Effector memory CD4-positive, alpha-beta T cell (primary cell): Measurements from ENCODE around the gene PDE3A.

Experiments used
- DNase-seq, 3 donors: peaks; one replicate each; pipeline ENCODE4 v3.0.0-alpha.2; 2020
- H3K27ac ChIP-seq: 2 replicates; pipeline ENCODE4 v1.7.0; 2013; ENCODE audit warnings: mild to moderate bottlenecking, low read length, moderate library complexity; ENCODE audit not compliant: insufficient read depth, poor library complexity, severe bottlenecking
- H3K27me3 ChIP-seq: replicated peaks from 2 replicates; pipeline ENCODE4 v1.7.0; 2013; ENCODE audit warnings: mild to moderate bottlenecking, low read length; ENCODE audit not compliant: insufficient read depth, control insufficient read depth, poor library complexity, severe bottlenecking
- H3K36me3 ChIP-seq: 2 replicates; pipeline ENCODE4 v1.7.0; 2013; ENCODE audit warnings: mild to moderate bottlenecking, low read length, moderate library complexity; ENCODE audit not compliant: control insufficient read depth, insufficient read depth
- H3K4me1 ChIP-seq: 2 replicates; pipeline ENCODE4 v1.7.0; 2013; ENCODE audit warnings: low read length, mild to moderate bottlenecking; ENCODE audit not compliant: control insufficient read depth, insufficient read depth, poor library complexity, severe bottlenecking
- H3K4me3 ChIP-seq: 2 replicates; pipeline ENCODE4 v1.7.0; 2013; ENCODE audit warnings: low read length, low read depth, mild to moderate bottlenecking; ENCODE audit not compliant: insufficient read depth, poor library complexity, severe bottlenecking
- H3K9me3 ChIP-seq: 2 replicates; pipeline ENCODE4 v1.7.0; 2013; ENCODE audit warnings: mild to moderate bottlenecking, low read length, moderate library complexity; ENCODE audit not compliant: control insufficient read depth

Gene PDE3A

GRCh38 chr12:20514598-20514997 lies 146.3 kb downstream of the PDE3A start:
- Histone ChIP-seq H3K36me3 (no peaks in the 10 kb centered on the region), H3K4me3 (no peak overlapping the region), H3K27ac (no peak overlapping the region), H3K4me1 (no peaks in the 10 kb centered on the region), H3K27me3 (no peaks in the 10 kb centered on the region), H3K9me3 (no peaks in the 10 kb centered on the region)
- DNase-seq, result no peak

GRCh38 chr12:20520532-20520931 lies 152.2 kb downstream of the PDE3A start:
- Histone ChIP-seq H3K36me3 (no peaks in the 10 kb centered on the region), H3K9me3 (no peaks in the 10 kb centered on the region), H3K27me3 (no peaks in the 10 kb centered on the region), H3K4me3 (no peak overlapping the region), H3K4me1 (no peaks in the 10 kb centered on the region), H3K27ac (no peak overlapping the region)
- DNase-seq, result no peak

- Histone ChIP-seq H3K27ac (no peak overlapping the region), H3K4me3 (no peak overlapping the region), H3K4me1 (no peaks in the 10 kb centered on the region), H3K9me3 (no peaks in the 10 kb centered on the region), H3K36me3 (no peaks in the 10 kb centered on the region), H3K27me3 (no peaks in the 10 kb centered on the region)
- no peak for DNase-seq
Observed at GRCh38 chr12:20523658-20524057, 155.3 kb downstream of the PDE3A start.

- no peaks in the 10 kb centered on the region for H3K9me3 ChIP-seq
- DNase-seq, result no peak
- no peaks in the 10 kb centered on the region for H3K27me3 ChIP-seq
- no peaks in the 10 kb centered on the region for H3K36me3 ChIP-seq
- H3K4me1 ChIP-seq, result no peaks in the 10 kb centered on the region
- no peak overlapping the region for H3K27ac ChIP-seq
- H3K4me3 ChIP-seq, result no peak overlapping the region
Observed at GRCh38 chr12:20524113-20524512, 155.8 kb downstream of the PDE3A start.

- H3K4me1 ChIP-seq, result no peaks in the 10 kb centered on the region
- H3K4me3 ChIP-seq, result no peak overlapping the region
- no peak for DNase-seq
- H3K36me3 ChIP-seq, result no peaks in the 10 kb centered on the region
- H3K9me3 ChIP-seq, result no peaks in the 10 kb centered on the region
- no peaks in the 10 kb centered on the region for H3K27me3 ChIP-seq
- H3K27ac ChIP-seq, result no peak overlapping the region
Observed at GRCh38 chr12:20525064-20525610, 156.8 kb downstream of the PDE3A start.

- Histone ChIP-seq H3K9me3 (no peaks in the 10 kb centered on the region), H3K27me3 (no peaks in the 10 kb centered on the region), H3K4me3 (no peak overlapping the region), H3K4me1 (no peaks in the 10 kb centered on the region), H3K27ac (no peak overlapping the region), H3K36me3 (no peaks in the 10 kb centered on the region)
- no peak for DNase-seq
Observed at GRCh38 chr12:20527417-20528163, 159.3 kb downstream of the PDE3A start.

GRCh38 chr12:20528208-20528607 lies 159.9 kb downstream of the PDE3A start:
- Histone ChIP-seq H3K27me3 (no peaks in the 10 kb centered on the region), H3K27ac (no peak overlapping the region), H3K4me1 (no peaks in the 10 kb centered on the region), H3K4me3 (no peak overlapping the region), H3K9me3 (no peaks in the 10 kb centered on the region), H3K36me3 (no peaks in the 10 kb centered on the region)
- DNase-seq, result no peak

GRCh38 chr12:20546267-20546666 lies 177.9 kb downstream of the PDE3A start:
- no peaks in the 10 kb centered on the region for H3K27me3 ChIP-seq
- DNase-seq, result no peak
- no peak overlapping the region for H3K27ac ChIP-seq
- no peaks in the 10 kb centered on the region for H3K4me1 ChIP-seq
- H3K36me3 ChIP-seq, result no peaks in the 10 kb centered on the region
- no peaks in the 10 kb centered on the region for H3K9me3 ChIP-seq
- no peak overlapping the region for H3K4me3 ChIP-seq

GRCh38 chr12:20547816-20548575 lies 179.7 kb downstream of the PDE3A start:
- no peaks in the 10 kb centered on the region for H3K27me3 ChIP-seq
- no peaks in the 10 kb centered on the region for H3K4me1 ChIP-seq
- no peaks in the 10 kb centered on the region for H3K9me3 ChIP-seq
- H3K36me3 ChIP-seq, result no peaks in the 10 kb centered on the region
- no peak overlapping the region for H3K27ac ChIP-seq
- DNase-seq, result no peak
- no peak overlapping the region for H3K4me3 ChIP-seq

GRCh38 chr12:20548611-20549010 lies 180.3 kb downstream of the PDE3A start:
- no peaks in the 10 kb centered on the region for H3K36me3 ChIP-seq
- H3K27me3 ChIP-seq, result no peaks in the 10 kb centered on the region
- no peak overlapping the region for H3K4me3 ChIP-seq
- no peak overlapping the region for H3K27ac ChIP-seq
- H3K9me3 ChIP-seq, result no peaks in the 10 kb centered on the region
- DNase-seq, result no peak
- H3K4me1 ChIP-seq, result no peaks in the 10 kb centered on the region
